GM10248 (cell line): Measurements from ENCODE around the gene EXOC3L4.

ENCODE experiments used
- CTCF ChIA-PET: fragments of 300-600 bp; sonication (Branson Sonifier 250); formaldehyde crosslinking; extraction: SDS; loops from one replicate; lab custom pipeline; 2021; ENCODE audit warnings: antibody characterized with exemption; lab: Yijun Ruan, JAX
- POLR2A ChIA-PET: fragments of 350-650 bp; sonication (Branson Sonifier 250); formaldehyde crosslinking; extraction: SDS; loops from one replicate; lab custom pipeline; 2020; ENCODE audit warnings: antibody characterized with exemption; lab: Yijun Ruan, JAX
- DNase-seq: peaks from one replicate; pipeline ENCODE4 v3.0.0; 2012; ENCODE audit errors: extremely low spot score
- CTCF ChIP-seq: IDR thresholded peaks from 2 replicates; pipeline ENCODE4 v1.5.1; 2012; ENCODE audit warnings: mild to moderate bottlenecking, low read depth; ENCODE audit errors: extremely low read depth, missing control alignments, control extremely low read depth

The EXOC3L4 gene

DNA sequence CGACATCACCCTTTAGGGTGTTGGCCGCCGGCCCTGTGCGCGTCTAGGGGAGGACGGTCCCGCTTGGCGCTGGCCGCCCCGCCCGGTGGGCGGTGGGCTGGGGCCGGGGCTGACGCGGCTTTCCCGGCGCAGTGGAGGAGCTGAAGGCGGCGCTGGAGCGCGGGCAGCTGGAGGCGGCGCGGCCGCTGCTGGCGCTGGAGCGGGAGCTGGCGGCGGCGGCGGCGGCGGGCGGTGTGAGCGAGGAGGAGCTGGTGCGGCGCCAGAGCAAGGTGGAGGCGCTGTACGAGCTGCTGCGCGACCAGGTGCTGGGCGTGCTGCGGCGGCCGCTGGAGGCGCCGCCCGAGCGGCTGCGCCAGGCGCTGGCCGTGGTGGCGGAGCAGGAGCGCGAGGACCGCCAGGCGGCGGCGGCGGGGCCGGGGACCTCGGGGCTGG lies 32.4 kb downstream of the EXOC3L4 start:
- CTCF ChIA-PET = interaction anchor here (4.6 kb wide), 1 partner anchor 24 kb away, joined by 41 read pairs; no protein-coding TSS in a partner anchor
- TF ChIP-seq CTCF = no peak
- POLR2A ChIA-PET = no interaction called here
- DNase-seq = no peak

DNA sequence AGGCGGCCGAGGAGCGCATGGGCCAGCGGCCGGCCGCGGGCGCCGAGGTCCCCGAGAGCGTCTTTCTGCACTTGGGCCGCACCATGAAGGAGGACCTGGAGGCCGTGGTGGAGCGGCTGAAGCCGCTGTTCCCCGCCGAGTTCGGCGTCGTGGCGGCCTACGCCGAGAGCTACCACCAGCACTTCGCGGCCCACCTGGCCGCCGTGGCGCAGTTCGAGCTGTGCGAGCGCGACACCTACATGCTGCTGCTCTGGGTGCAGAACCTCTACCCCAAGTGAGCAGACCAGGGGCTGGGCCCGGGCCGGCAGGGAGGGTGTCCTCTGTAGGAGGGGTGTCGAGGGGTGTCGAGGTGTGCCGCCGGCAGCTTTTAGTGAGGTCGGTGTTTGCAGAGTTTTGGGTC lies 32.8 kb downstream of the EXOC3L4 start:
- ChIA-PET POLR2A (no interaction called here), CTCF (interaction anchor here (3.9 to 5.3 kb wide), 2 partner anchors 14 to 22 kb away, joined by 22 to 34 read pairs; no protein-coding TSS in a partner anchor)
- no peak for TF ChIP-seq CTCF
- no peak for DNase-seq

GRCh38 chr14:103127861-103128598 lies 33.5 kb downstream of the EXOC3L4 start:
- CTCF ChIA-PET = interaction anchor here (3.9 to 5.3 kb wide), 2 partner anchors 14 to 22 kb away, joined by 22 to 34 read pairs; no protein-coding TSS in a partner anchor
- DNase-seq = no peak
- POLR2A ChIA-PET = interaction anchor here (0.5 kb wide), 1 partner anchor 696 kb away, joined by 4 read pairs; no protein-coding TSS in a partner anchor
- no peak for TF ChIP-seq CTCF

GRCh38 chr14:103128631-103129300 lies 34.2 kb downstream of the EXOC3L4 start:
- ChIA-PET POLR2A (interaction anchor here (0.5 to 0.7 kb wide), 2 partner anchors 201 to 695 kb away, joined by 4 to 9 read pairs; no protein-coding TSS in a partner anchor), CTCF (interaction anchor here (1.0 to 5.3 kb wide), 3 partner anchors 13 to 163 kb away, joined by 5 to 34 read pairs (median 22); no protein-coding TSS in a partner anchor)
- DNase-seq = no peak
- no peak for TF ChIP-seq CTCF

DNA sequence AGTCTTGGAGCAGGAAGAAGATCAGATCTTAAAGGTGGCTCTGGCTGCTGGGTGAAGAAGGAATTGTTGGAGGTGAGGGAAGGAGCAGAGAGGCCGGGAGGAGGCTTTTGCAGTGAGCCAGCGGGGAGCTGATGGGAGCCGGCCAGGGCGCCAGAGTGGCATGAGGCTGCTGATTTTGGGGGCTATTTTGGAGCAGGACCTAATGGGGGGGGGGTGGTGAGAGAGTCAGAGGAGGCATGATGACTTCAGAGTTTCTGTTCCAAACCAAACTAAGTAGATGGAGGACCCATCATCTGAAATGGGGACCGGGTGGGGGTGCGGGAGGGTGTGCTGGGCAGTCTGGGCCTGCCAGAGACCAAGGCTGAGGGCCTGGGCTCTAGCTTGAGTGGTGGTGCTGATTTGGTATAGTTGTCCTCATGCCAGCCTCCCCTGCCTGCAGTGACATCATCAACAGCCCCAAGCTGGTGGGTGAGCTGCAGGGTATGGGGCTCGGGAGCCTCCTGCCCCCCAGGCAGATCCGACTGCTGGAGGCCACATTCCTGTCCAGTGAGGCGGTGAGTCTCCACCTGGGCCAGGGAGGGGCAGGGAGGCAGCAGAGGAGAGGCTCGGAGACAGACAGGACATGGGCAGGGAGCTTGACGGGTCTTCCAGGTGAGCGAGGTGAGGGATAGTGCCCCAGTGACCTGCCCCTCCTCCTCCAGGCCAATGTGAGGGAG lies 34.9 kb downstream of the EXOC3L4 start:
- ChIA-PET CTCF (interaction anchor here (1.0 to 5.3 kb wide), 3 partner anchors 12 to 163 kb away, joined by 5 to 34 read pairs (median 22); no protein-coding TSS in a partner anchor), POLR2A (interaction anchor here (0.7 kb wide), 1 partner anchor 200 kb away, joined by 9 read pairs; no protein-coding TSS in a partner anchor)
- no peak for DNase-seq
- TF ChIP-seq CTCF = no peak

DNA sequence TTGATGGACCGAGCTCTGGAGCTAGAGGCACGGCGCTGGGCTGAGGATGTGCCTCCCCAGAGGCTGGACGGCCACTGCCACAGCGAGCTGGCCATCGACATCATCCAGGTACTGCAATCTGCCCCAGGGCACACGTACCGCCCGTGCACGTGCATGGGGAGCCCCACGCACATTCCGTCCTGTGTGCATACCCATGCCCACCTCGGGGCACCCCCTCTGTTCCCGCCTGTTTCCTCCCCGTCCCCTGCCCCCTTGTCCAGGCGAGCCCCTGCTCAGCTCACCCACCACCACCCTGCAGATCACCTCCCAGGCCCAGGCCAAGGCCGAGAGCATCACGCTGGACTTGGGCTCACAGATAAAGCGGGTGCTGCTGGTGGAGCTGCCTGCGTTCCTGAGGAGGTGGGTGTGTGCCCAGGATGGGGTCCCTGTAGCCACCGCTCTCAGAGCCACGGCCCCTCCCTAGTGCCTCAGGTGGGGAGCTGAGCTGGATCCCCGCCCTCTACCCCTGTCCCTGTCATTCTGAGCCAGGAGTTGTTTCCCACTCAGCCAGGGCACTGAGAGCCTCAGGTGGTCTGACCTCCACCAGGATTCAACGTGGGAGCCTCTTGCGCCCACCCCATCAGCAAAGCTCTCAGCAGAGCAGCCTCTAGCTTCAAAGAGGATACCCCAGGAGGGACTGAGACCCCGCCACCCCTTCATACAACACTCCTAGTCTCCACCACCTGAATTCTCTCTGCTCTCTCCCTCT lies 35.7 kb downstream of the EXOC3L4 start:
- no peak for DNase-seq
- CTCF ChIA-PET = interaction anchor here (3.9 to 5.3 kb wide), 2 partner anchors 12 to 25 kb away, joined by 22 to 34 read pairs; no protein-coding TSS in a partner anchor
- POLR2A ChIA-PET = no interaction called here
- TF ChIP-seq CTCF = no peak
